Measurements from ENCODE around the gene GAB2.

DNA sequence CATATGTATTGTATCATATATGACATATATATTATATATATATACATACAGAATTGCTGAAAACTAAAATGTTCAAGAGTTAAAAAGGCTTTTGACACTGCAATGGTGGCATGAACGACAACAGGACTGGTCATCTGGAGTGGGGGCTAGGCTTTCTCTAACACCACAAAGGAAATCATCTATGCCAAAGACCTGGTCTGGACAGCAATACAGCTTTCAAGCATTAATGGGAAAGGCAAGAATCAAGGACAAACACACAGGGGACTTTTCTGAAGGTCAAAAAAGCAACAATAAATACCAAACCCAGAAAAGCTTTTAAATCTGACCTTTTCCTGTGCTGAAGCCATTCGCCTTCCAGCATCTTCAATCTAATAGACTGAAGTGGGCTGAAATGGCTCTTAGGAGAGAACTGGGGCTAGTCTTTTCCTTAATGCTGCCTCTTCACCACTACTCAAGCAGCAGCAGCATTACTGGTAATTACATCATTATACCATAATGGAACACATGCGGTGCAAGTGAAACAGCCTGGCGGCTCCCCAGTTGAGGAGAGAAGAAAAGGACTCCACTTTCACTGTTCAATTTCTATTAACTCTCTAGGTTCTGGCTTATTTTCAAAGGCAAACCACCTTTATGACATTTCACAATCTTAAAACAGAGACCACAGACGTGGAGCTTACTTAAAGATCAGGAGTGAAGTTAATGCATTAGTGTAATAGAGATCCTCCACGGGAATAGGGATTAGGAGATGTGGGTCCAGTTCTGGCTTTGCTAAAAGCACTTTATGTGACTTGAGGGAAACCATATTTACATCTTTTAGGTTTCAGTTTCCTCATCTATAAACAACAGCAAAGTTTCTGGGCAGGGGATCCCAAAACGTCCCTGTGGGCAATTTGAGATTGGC, 63.0 kb downstream of the GAB2 start:
- TF ChIP-seq POLR2A (IDR thresholded peaks at IDR 0.05): no peak
- TF ChIP-seq, protein P1, sequence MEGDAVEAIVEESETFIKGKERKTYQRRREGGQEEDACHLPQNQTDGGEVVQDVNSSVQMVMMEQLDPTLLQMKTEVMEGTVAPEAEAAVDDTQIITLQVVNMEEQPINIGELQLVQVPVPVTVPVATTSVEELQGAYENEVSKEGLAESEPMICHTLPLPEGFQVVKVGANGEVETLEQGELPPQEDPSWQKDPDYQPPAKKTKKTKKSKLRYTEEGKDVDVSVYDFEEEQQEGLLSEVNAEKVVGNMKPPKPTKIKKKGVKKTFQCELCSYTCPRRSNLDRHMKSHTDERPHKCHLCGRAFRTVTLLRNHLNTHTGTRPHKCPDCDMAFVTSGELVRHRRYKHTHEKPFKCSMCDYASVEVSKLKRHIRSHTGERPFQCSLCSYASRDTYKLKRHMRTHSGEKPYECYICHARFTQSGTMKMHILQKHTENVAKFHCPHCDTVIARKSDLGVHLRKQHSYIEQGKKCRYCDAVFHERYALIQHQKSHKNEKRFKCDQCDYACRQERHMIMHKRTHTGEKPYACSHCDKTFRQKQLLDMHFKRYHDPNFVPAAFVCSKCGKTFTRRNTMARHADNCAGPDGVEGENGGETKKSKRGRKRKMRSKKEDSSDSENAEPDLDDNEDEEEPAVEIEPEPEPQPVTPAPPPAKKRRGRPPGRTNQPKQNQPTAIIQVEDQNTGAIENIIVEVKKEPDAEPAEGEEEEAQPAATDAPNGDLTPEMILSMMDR (IDR thresholded peaks at IDR 0.05): no peak
- no peak for TF ChIP-seq EP300 (IDR thresholded peaks at IDR 0.05)
